Activated CD4-positive, alpha-beta T cell treated with anti-CD3 and anti-CD28 coated beads for 36 hours (primary cell): ENCODE measurements around the gene PHF5A. TPM values are rescaled to one million over a fixed set of nuclear protein-coding genes. Genes with fewer than 3 reads are reported as not detected.
"Not testable (repeated sequence)": the region's sequence is repeated elsewhere in the genome, so short reads cannot be mapped to it uniquely, and the experiment has no call there.

Experiments used
- ATAC-seq: fragments of 200-7000 bp; cut with Tn5 transposase; one replicate; pipeline ENCODE4 v1.10.0; 2021; ENCODE audit warnings: mild to moderate bottlenecking, moderate library complexity
- CTCF ChIA-PET: fragments of 350-600 bp; sonication (Branson Sonifier 250); formaldehyde crosslinking; loops from one replicate; lab custom pipeline; 2021; ENCODE audit warnings: antibody characterized with exemption; lab: Charles Lee
- POLR2A ChIA-PET: fragments of 350-600 bp; sonication (Branson Sonifier 250); formaldehyde crosslinking; loops from one replicate; lab custom pipeline; 2021; ENCODE audit warnings: antibody characterized with exemption, inconsistent platforms; lab: Charles Lee
- DNase-seq: peaks from one replicate; pipeline ENCODE4 v3.0.0-alpha.2; 2020
- H3K27ac Mint-ChIP-seq: one replicate; pipeline ENCODE4 v1.8.0; 2021; ENCODE audit warnings: mixed read lengths
- H3K27me3 Mint-ChIP-seq: one replicate; pipeline ENCODE4 v1.8.0; 2021; ENCODE audit warnings: mixed read lengths
- H3K36me3 Mint-ChIP-seq: one replicate; pipeline ENCODE4 v1.8.0; 2021; ENCODE audit warnings: low read depth, mixed read lengths
- H3K4me1 Mint-ChIP-seq: one replicate; pipeline ENCODE4 v1.8.0; 2021; ENCODE audit warnings: mixed read lengths
- H3K4me3 Mint-ChIP-seq: one replicate; pipeline ENCODE4 v1.8.0; 2021; ENCODE audit warnings: mild to moderate bottlenecking, moderate library complexity, mixed read lengths
- H3K9me3 Mint-ChIP-seq: one replicate; pipeline ENCODE4 v1.8.0; 2021; ENCODE audit warnings: low read depth, mixed read lengths
- intact Hi-C, 2 experiments: fragments of 100-400 bp; cut with DNase I in 1 of 2; cut with micrococcal nuclease in 1 of 2; formaldehyde crosslinking; loops; one replicate each; pipeline versions ENCODE4 v1.14.2 to v1.15.1; 2022 to 2024; cut with DNase I, micrococcal nuclease
- total RNA-seq, 2 experiments: library from RNA; stranded (reverse); gene quantifications; one replicate each; pipeline ENCODE4 v1.2.3, GENCODE V29; 2021

PHF5A gene
- total RNA-seq, 2 experiments from 2014 or later = 54.5 to 61.1 TPM

DNA sequence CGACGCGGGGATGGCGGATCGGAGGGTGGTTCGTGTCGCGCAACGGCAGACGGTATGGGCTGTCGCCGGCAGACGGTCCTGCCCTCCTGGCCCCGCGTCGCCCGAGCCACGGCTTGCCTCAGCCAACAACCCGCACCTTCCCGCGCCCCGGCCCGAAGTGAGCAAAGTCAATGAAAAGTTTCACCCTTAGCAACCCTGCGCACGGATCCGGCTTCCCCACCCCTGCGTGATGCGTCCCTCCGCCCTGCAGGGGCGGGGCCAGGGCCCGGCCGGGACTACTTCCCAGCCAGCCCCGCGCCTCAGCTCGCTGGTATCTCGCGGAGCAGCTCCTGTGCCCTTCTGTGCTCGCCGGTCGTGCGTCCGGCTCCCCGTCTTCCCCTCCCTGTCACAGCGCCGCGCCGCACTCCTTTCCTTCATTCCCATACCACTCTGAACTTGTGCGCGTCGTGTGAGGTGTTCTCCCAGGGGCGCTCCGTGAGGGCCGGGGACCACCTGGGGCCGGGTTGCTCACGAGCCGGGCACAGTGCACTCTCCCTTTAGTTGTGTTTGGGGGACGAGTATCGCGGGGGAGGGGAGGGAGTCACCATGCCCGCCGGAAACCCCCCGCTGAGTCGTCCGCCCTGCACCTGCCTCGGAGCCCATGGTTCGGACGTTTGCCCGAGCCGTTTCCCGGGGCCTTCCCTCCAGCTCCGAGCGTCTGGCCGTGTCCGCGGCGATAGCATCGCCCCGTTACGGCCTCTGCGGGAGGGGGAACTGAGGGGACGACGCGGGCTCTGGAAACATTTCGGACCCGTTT lies 21.7 kb downstream of the PHF5A start, which contains the start of gene TOB2:
TSS of gene TOB2 (minus strand) at position 163 of the 796 bp plus-strand sequence. CDS start 9,456 bp downstream, outside the sequence.
- peaks cover 23% of the 10 kb centered on the region for H3K36me3 Mint-ChIP-seq

DNA sequence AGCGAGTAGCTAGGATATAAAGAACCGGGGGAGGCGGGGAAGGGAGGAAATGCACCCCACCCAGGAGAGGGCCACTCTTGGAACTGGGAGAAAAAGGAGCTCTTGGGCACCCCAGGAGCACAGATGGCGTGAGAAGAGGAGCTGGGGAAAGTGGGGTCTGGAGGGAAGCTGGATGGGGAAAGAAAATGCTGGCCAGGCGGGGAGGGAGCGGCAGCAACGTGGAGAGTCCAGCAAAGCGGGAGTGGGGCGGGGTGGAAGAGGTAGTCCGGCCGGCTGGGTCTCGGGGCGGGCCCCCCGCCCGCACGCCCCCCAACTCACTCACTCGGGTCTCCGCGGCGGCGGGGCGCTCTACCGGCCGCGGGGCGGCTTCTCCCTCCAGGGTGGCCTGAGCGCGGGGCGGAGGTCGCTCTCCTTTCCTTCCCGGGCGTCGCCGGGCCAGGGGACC lies 22.4 kb downstream of the PHF5A start:
- intact Hi-C loops = loop anchor here (1.0 to 10.0 kb wide), 9 partner anchors 43 to 1169 kb away; partner anchors contain the start of genes DESI1 (in 1 of the 2), EP300 (in 1 of the 2), NAGA (in 1 of the 2) and PHETA2 (in 1 of the 2)
- ATAC-seq (no peak), DNase-seq (no peak)
- Mint-ChIP-seq H3K9me3 (no peaks in the 10 kb centered on the region), H3K36me3 (peaks cover 25% of the 10 kb centered on the region), H3K27me3 (no peaks in the 10 kb centered on the region), H3K27ac (peak overlapping the region; percentile 97), H3K4me3 (peak overlapping the region; percentile 86), H3K4me1 (peaks cover 17% of the 10 kb centered on the region)
- ChIA-PET POLR2A (interaction anchor here (0.6 to 2.9 kb wide), 12 partner anchors 9 to 413 kb away, joined by 3 to 53 read pairs (median 5); partner anchors contain the start of genes ACO2, DESI1, PHF5A and PMM1), CTCF (interaction anchor here (0.6 to 3.9 kb wide), 5 partner anchors 23 to 53 kb away, joined by 3 to 22 read pairs (median 3); partner anchors contain the start of genes ACO2 and PHF5A)

More for the DNA sequence above, 21.7 kb downstream of the PHF5A start, which contains the start of gene TOB2:
- H3K27ac Mint-ChIP-seq = peak within 1 kb of the TSS; percentile 97
- intact Hi-C loops = loop anchor here (1.0 to 10.0 kb wide), 10 partner anchors 44 to 1168 kb away; partner anchors contain the start of genes ST13 (in 2 of the 2), DESI1 (in 1 of the 2), EP300 (in 1 of the 2) and NAGA (in 1 of the 2)
- ATAC-seq (peak; percentile 56), DNase-seq (peak; percentile 97)
- H3K4me3 Mint-ChIP-seq = peak within 1 kb of the TSS; percentile 86
- ChIA-PET CTCF (interaction anchor here (0.6 to 3.9 kb wide), 3 partner anchors 22 to 52 kb away, joined by 3 to 22 read pairs (median 17); partner anchors contain the start of genes ACO2 and PHF5A), POLR2A (interaction anchor here (0.6 to 2.9 kb wide), 10 partner anchors 21 to 1168 kb away, joined by 3 to 53 read pairs (median 4); partner anchors contain the start of genes ACO2, DESI1, PHF5A and PMM1)
- H3K9me3 Mint-ChIP-seq = no peaks in the 10 kb centered on the region
- peaks cover 17% of the 10 kb centered on the region for H3K4me1 Mint-ChIP-seq
- no peaks in the 10 kb centered on the region for H3K27me3 Mint-ChIP-seq

- ATAC-seq (no peak), DNase-seq (peak; percentile 61)
- Mint-ChIP-seq H3K4me3 (peak overlapping the region; percentile 86), H3K27me3 (no peaks in the 10 kb centered on the region), H3K9me3 (no peaks in the 10 kb centered on the region), H3K36me3 (peaks cover 25% of the 10 kb centered on the region), H3K4me1 (peaks cover 17% of the 10 kb centered on the region), H3K27ac (peak overlapping the region; percentile 90)
- POLR2A ChIA-PET = interaction anchor here (0.6 to 2.9 kb wide), 10 partner anchors 8 to 1170 kb away, joined by 3 to 53 read pairs (median 6); partner anchors contain the start of genes ACO2, PHF5A, PMM1 and RANGAP1
- intact Hi-C loops = loop anchor here (1.0 to 10.0 kb wide), 10 partner anchors 41 to 1169 kb away; partner anchors contain the start of genes RANGAP1 (in 2 of the 2), DESI1 (in 1 of the 2), EP300 (in 1 of the 2) and NAGA (in 1 of the 2)
- CTCF ChIA-PET = interaction anchor here (0.7 to 3.9 kb wide), 10 partner anchors 16 to 87 kb away, joined by 3 to 22 read pairs (median 3); partner anchors contain the start of genes ACO2 and PHF5A
Observed at GRCh38 chr22:41445129-41446056, 23.1 kb downstream of the PHF5A start.

DNA sequence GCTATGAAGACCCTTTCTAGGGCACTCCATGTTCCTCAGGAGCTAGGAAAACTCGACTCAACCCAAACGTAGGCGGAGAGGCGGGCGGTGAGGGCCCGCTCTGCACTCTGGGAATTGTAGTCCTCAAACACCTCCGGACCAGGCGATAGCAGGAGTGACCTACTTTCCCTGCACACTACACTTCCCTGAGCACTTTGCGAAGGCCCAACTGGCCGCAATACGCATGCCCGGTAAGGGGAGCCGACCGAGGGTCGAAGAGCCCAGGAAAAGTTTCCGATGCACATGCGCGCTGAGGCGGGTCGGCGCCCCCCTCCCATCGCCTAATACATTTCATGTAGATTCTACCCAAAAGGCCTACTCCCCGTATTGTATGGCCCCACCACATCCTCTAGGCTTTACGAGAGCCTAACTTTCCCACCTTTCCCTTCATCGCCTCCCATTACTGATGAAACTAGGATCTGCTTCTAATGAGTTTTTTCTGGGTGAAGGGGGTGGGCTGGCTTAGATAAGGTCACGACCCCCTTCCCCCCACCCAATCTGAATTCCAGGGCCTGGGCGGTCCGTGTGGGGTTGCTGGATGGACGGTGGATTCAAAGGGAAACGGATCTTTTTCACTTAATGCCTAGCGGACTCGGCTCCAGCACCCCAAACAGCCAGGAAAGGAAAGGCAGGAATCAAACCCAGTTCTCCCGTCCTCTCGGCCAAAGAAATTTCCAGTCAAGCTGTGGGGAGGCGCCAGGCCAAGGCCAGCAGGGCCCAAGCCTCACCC lies 23.9 kb downstream of the PHF5A start:
- DNase-seq = peak; percentile 93
- no peaks in the 10 kb centered on the region for H3K9me3 Mint-ChIP-seq
- intact Hi-C loops = loop anchor here (1.0 to 10.0 kb wide), 9 partner anchors 40 to 1170 kb away; partner anchors contain the start of genes DESI1 (in 1 of the 2), NAGA (in 1 of the 2), PHETA2 (in 1 of the 2) and POLDIP3 (in 1 of the 2)
- H3K4me3 Mint-ChIP-seq = peak overlapping the region; percentile 86
- H3K27ac Mint-ChIP-seq = peak overlapping the region; percentile 90
- ChIA-PET POLR2A (interaction anchor here (0.6 to 2.9 kb wide), 6 partner anchors 24 to 1171 kb away, joined by 3 to 53 read pairs (median 6); partner anchors contain the start of genes ACO2, PHF5A, RANGAP1 and TEF), CTCF (interaction anchor here (0.7 to 3.9 kb wide), 6 partner anchors 17 to 88 kb away, joined by 3 to 17 read pairs (median 3); partner anchors contain the start of genes ACO2 and PHF5A)
- peaks cover 17% of the 10 kb centered on the region for H3K4me1 Mint-ChIP-seq
- ATAC-seq = peak; percentile 62
- H3K36me3 Mint-ChIP-seq = peaks cover 25% of the 10 kb centered on the region
- H3K27me3 Mint-ChIP-seq = no peaks in the 10 kb centered on the region

GRCh38 chr22:41442240-41442792 lies 26.2 kb downstream of the PHF5A start:
- Mint-ChIP-seq H3K4me3 (no peak overlapping the region), H3K27me3 (no peaks in the 10 kb centered on the region), H3K4me1 (peaks cover 17% of the 10 kb centered on the region), H3K9me3 (no peaks in the 10 kb centered on the region), H3K36me3 (peaks cover 28% of the 10 kb centered on the region), H3K27ac (no peak overlapping the region)
- ATAC-seq = no peak
- CTCF ChIA-PET = interaction anchor here (1.3 kb wide), 2 partner anchors 31 to 84 kb away, joined by 3 read pairs; no protein-coding TSS in a partner anchor
- POLR2A ChIA-PET = interaction anchor here (1.1 kb wide), 1 partner anchor 15 kb away, joined by 4 read pairs; no protein-coding TSS in a partner anchor
- no peak for DNase-seq
- intact Hi-C loops = loop anchor here (10.0 kb wide), 4 partner anchors 182 to 1172 kb away; partner anchors contain the start of genes DESI1 (in 1 of the 2), NAGA (in 1 of the 2), PHETA2 (in 1 of the 2) and POLDIP3 (in 1 of the 2)

- POLR2A ChIA-PET, CTCF ChIA-PET, H3K27ac Mint-ChIP-seq, DNase-seq, H3K27me3 Mint-ChIP-seq, ATAC-seq, H3K9me3 Mint-ChIP-seq, H3K4me3 Mint-ChIP-seq: not testable (repeated sequence)
- intact Hi-C loops = loop anchor here (10.0 kb wide), 4 partner anchors 184 to 1174 kb away; partner anchors contain the start of genes DESI1 (in 1 of the 2), NAGA (in 1 of the 2), PHETA2 (in 1 of the 2) and POLDIP3 (in 1 of the 2)
- Mint-ChIP-seq H3K36me3 (peaks cover 41% of the 10 kb centered on the region), H3K4me1 (peaks cover 17% of the 10 kb centered on the region)
Observed at GRCh38 chr22:41440511-41440910, 28.0 kb downstream of the PHF5A start.

DNA sequence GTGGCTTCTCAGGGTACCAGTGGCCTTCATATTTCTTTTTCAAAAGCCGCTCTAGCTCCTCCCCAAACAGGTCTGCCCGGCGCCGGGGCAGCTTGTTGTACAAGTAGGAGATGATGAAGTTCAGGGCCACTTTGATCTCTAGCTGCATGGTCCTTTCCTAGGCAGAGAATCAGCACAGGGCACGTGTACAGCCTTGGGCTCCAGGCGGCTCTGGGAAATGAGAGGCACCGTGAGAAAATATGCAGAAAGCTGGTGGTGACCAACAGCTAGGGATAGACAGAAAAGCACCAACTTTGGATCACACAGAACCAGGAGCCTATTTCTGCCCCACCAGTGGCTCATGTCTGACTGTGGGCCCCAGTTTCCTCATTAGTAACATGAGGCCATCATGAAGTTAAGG lies 31.3 kb downstream of the PHF5A start:
- CTCF ChIA-PET = interaction anchor here (1.0 kb wide), 1 partner anchor 96 kb away, joined by 3 read pairs; no protein-coding TSS in a partner anchor
- DNase-seq (no peak), ATAC-seq (no peak)
- no peaks in the 10 kb centered on the region for H3K27me3 Mint-ChIP-seq
- POLR2A ChIA-PET = interaction anchor here (1.2 kb wide), 1 partner anchor 9 kb away, joined by 3 read pairs; no protein-coding TSS in a partner anchor
- H3K9me3 Mint-ChIP-seq = no peaks in the 10 kb centered on the region
- intact Hi-C loops = no loop called here
- H3K4me1 Mint-ChIP-seq = peaks cover 11% of the 10 kb centered on the region
- H3K27ac Mint-ChIP-seq = no peak overlapping the region
- peaks cover 27% of the 10 kb centered on the region for H3K36me3 Mint-ChIP-seq
- H3K4me3 Mint-ChIP-seq = no peak overlapping the region

DNA sequence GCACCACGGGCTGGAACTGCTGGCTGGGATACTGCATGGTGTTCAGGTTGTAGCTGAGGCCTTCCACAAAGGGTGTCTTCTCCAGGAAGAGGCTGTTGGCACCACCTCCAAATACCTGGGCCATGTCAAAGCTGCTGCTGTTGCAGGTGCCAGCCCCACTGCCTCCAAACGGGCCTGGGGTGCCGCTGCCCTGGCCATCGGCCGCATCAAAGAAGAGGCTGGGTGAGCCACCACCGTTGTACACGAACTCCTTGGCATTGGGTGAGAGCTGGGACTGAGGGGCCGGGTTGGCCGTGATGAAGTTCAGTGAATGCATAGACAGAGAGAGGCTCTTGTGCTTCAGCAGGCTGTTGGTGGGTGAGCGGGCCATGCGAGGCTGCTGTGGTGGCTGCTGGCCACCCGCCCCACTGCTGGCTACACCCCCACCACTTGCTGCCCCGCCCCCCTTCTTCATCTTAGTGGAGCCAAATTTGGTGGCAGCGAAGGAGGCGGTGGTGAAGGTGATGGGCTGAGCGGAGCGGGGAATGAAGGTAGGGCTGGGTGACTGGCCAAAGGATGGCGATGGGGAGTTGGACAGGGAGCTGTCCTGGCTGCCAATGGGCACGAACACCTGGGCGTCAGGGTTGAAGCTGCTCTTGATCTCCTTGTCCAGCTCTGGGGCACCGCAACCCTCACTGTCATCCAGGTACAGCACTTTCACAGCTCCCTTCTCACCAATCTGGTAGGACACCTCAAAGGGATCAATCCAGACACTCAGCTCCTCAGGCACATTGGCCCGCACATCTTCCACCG lies 32.0 kb downstream of the PHF5A start:
- Mint-ChIP-seq H3K27me3 (no peaks in the 10 kb centered on the region), H3K36me3 (peaks cover 28% of the 10 kb centered on the region), H3K4me1 (peaks cover 9% of the 10 kb centered on the region), H3K27ac (no peak overlapping the region), H3K9me3 (no peaks in the 10 kb centered on the region), H3K4me3 (no peak overlapping the region)
- ATAC-seq = no peak
- intact Hi-C loops = no loop called here
- DNase-seq = no peak
- ChIA-PET POLR2A (interaction anchor here (1.2 kb wide), 1 partner anchor 9 kb away, joined by 3 read pairs; no protein-coding TSS in a partner anchor), CTCF (interaction anchor here (0.7 kb wide), 1 partner anchor 27 kb away, joined by 4 read pairs; no protein-coding TSS in a partner anchor)
